Naive thymus-derived CD4-positive, alpha-beta T cell (primary cell): ENCODE data around the gene OR4E2. TPM values are rescaled to one million over a fixed set of nuclear protein-coding genes. Genes with fewer than 3 reads are reported as not detected.

Experiments
- ATAC-seq: fragments of 150-1000 bp; cut with Tn5 transposase; 2 replicates; pipeline ENCODE4 v1.10.0; 2021; ENCODE audit warnings: mild to moderate bottlenecking, moderate library complexity
- CTCF ChIA-PET: fragments of 350-600 bp; sonication (Branson Sonifier 250); formaldehyde crosslinking; loops from one replicate; lab custom pipeline; 2021; ENCODE audit warnings: antibody characterized with exemption; lab: Charles Lee
- POLR2A ChIA-PET: fragments of 350-600 bp; sonication (Branson Sonifier 250); formaldehyde crosslinking; loops from one replicate; lab custom pipeline; 2021; ENCODE audit warnings: antibody characterized with exemption, inconsistent platforms; lab: Charles Lee
- DNase-seq, 9 donors: peaks; one replicate each; pipeline versions ENCODE4 v3.0.0 to v3.0.0-alpha.2; 2020 to 2022; ENCODE audit warnings: mixed read lengths in 1 of 9
- H3K27ac ChIP-seq: one replicate; pipeline ENCODE4 v1.7.0; 2013; ENCODE audit warnings: mild to moderate bottlenecking, low read depth, low read length, moderate library complexity
- H3K27me3 ChIP-seq, 2 donors: one replicate each; pipeline ENCODE4 v1.7.0; 2013; ENCODE audit warnings: low read length in 2 of 2, mild to moderate bottlenecking in 2 of 2, moderate library complexity in 2 of 2; ENCODE audit not compliant: control insufficient read depth in 2 of 2, insufficient read depth in 2 of 2
- H3K36me3 ChIP-seq, 3 experiments: 1 replicate in 2 of 3; 2 replicates in 1 of 3; pipeline ENCODE4 v1.7.0; 2013; ENCODE audit warnings: low read length in 3 of 3, mild to moderate bottlenecking in 3 of 3, moderate library complexity in 1 of 3; ENCODE audit not compliant: insufficient read depth in 3 of 3, control insufficient read depth in 2 of 3
- H3K4me1 ChIP-seq, 2 donors: one replicate each; pipeline ENCODE4 v1.7.0; 2013; ENCODE audit warnings: low read length in 2 of 2, mild to moderate bottlenecking in 2 of 2, moderate library complexity in 1 of 2; ENCODE audit not compliant: control insufficient read depth in 2 of 2, insufficient read depth in 2 of 2
- H3K4me3 ChIP-seq: 2 replicates; pipeline ENCODE4 v1.7.0; 2013; ENCODE audit warnings: mild to moderate bottlenecking, low read length
- H3K9me3 ChIP-seq, 3 experiments: 1 replicate in 2 of 3; 2 replicates in 1 of 3; pipeline ENCODE4 v1.7.0; 2013; ENCODE audit warnings: low read length in 3 of 3; ENCODE audit not compliant: control insufficient read depth in 2 of 3
- H3K27ac Mint-ChIP-seq, 9 donors: one replicate each; pipeline ENCODE4 v1.8.0; 2020 to 2022; ENCODE audit warnings: mixed read lengths in 9 of 9, mild to moderate bottlenecking in 8 of 9, moderate library complexity in 5 of 9, inconsistent platforms in 2 of 9
- H3K27me3 Mint-ChIP-seq, 5 donors: one replicate each; pipeline ENCODE4 v1.8.0; 2021 to 2022; ENCODE audit warnings: mixed read lengths in 5 of 5, mild to moderate bottlenecking in 1 of 5
- H3K36me3 Mint-ChIP-seq, 5 donors: one replicate each; pipeline ENCODE4 v1.8.0; 2020 to 2022; ENCODE audit warnings: mixed read lengths in 5 of 5, mild to moderate bottlenecking in 3 of 5, inconsistent platforms in 1 of 5
- H3K4me1 Mint-ChIP-seq, 7 donors: one replicate each; pipeline ENCODE4 v1.8.0; 2020 to 2022; ENCODE audit warnings: mixed read lengths in 7 of 7, mild to moderate bottlenecking in 3 of 7, inconsistent platforms in 1 of 7
- H3K4me3 Mint-ChIP-seq, 10 donors: one replicate each; pipeline ENCODE4 v1.8.0; 2020 to 2022; ENCODE audit warnings: mild to moderate bottlenecking in 10 of 10, mixed read lengths in 10 of 10, moderate library complexity in 6 of 10, inconsistent platforms in 2 of 10
- H3K9me3 Mint-ChIP-seq, 11 donors: one replicate each; pipeline ENCODE4 v1.8.0; 2020 to 2022; ENCODE audit warnings: mixed read lengths in 11 of 11, mild to moderate bottlenecking in 4 of 11, inconsistent platforms in 1 of 11, moderate library complexity in 1 of 11
- intact Hi-C, 2 donors: fragments of 100-400 bp; cut with micrococcal nuclease; formaldehyde crosslinking; loops; one replicate each; pipeline ENCODE4 v1.15.1; 2023
- polyA plus RNA-seq, 2 donors: library from polyadenylated mRNA; unstranded; fragments of 300-500 nt; fragmentation: Illumina TruSeq; gene quantifications; one replicate each; pipeline ENCODE4 v1.2.3, GENCODE V29; 2021
- total RNA-seq, 6 experiments: library from RNA in 5 of 6; stranded (reverse) in 5 of 6; gene quantifications; 1 replicate in 5 of 6; 2 replicates in 1 of 6; pipeline ENCODE4 v1.2.3 and lab custom pipeline; 2021 to 2026

OR4E2 gene
- total and polyA plus RNA-seq, 7 experiments from 2014 or later, result not detected

GRCh38 chr14:21714318-21714929 is 60.8 kb downstream of the OR4E2 start:
- peak overlapping the region; percentile 23 for H3K27ac ChIP-seq
- no peak overlapping the region for H3K4me3 ChIP-seq
- Mint-ChIP-seq H3K4me1 (peaks cover 0 to 8% (median 5%) of the 10 kb centered on the region in 7 donors), H3K4me3 (peak overlapping the region; percentile 14 to 82 (median 58)), H3K27ac (peak overlapping the region in 8 of 9 donors; percentile 20 to 94 (median 82)), H3K27me3 (peaks cover 21 to 43% (median 30%) of the 10 kb centered on the region in 5 donors), H3K36me3 (no peaks in the 10 kb centered on the region), H3K9me3 (no peaks in the 10 kb centered on the region)
- H3K27me3 ChIP-seq, result peaks cover 0 to 3% of the 10 kb centered on the region in 2 donors
- no peaks in the 10 kb centered on the region for H3K9me3 ChIP-seq
- intact Hi-C loops, result loop anchor here in 1 of 2 donors (5.0 to 10.0 kb wide), 2 partner anchors 260 to 813 kb away; partner anchors contain the start of gene CHD8
- no peaks in the 10 kb centered on the region for H3K36me3 ChIP-seq
- no peaks in the 10 kb centered on the region for H3K4me1 ChIP-seq
- ChIA-PET POLR2A (interaction anchor here (1.8 kb wide), 1 partner anchor 9 kb away, joined by 5 read pairs; no protein-coding TSS in a partner anchor), CTCF (no interaction called here)
- DNase-seq, result peak in 2 of 9 donors; percentile 22 to 23
- peak; percentile 25 for ATAC-seq

Other genes with a start within 250 kb of the OR4E2 start
- gene CHD8, start 197.7 kb upstream of the OR4E2 start, total RNA-seq, result 100 to 1,000 TPM; 125 to 143 (median 133) TPM
- gene CHD8, start 197.7 kb upstream of the OR4E2 start, polyA plus RNA-seq, result 10 to 100 TPM; 39.3 to 50.4 TPM
- gene RAB2B, start 176.9 kb upstream of the OR4E2 start, total RNA-seq, result 10 to 100 TPM; 26.6 to 32.8 (median 30.5) TPM
- gene RAB2B, start 176.9 kb upstream of the OR4E2 start, polyA plus RNA-seq, result 1 to 10 TPM; 5.6 to 9.9 TPM
- 100 to 1,000 TPM in 1 of 5 experiments, 10 to 100 TPM in 4; 78.5 to 116 (median 86.5) TPM for gene TOX4, start 176.6 kb upstream of the OR4E2 start, total RNA-seq
- gene TOX4, start 176.6 kb upstream of the OR4E2 start, polyA plus RNA-seq, result 10 to 100 TPM; 70.5 to 98.3 TPM
- 100 to 1,000 TPM in 2 of 5 experiments, 10 to 100 TPM in 3; 43.6 to 108 (median 75.3) TPM for gene METTL3, start 142.5 kb upstream of the OR4E2 start, total RNA-seq
- gene METTL3, start 142.5 kb upstream of the OR4E2 start, polyA plus RNA-seq, result 10 to 100 TPM; 17.6 to 26.3 TPM
- gene SALL2, start 127.5 kb upstream of the OR4E2 start, total RNA-seq, result 1 to 10 TPM; 2.3 to 8.3 (median 3.9) TPM
- 1 to 10 TPM; 4.2 to 5.9 TPM for gene SALL2, start 127.5 kb upstream of the OR4E2 start, polyA plus RNA-seq
- not detected for gene OR10G3, start 73.8 kb upstream of the OR4E2 start, total RNA-seq
- gene OR10G3, start 73.8 kb upstream of the OR4E2 start, polyA plus RNA-seq, result not detected
- gene OR10G2, start 18.9 kb upstream of the OR4E2 start, total RNA-seq, result not detected
- gene OR10G2, start 18.9 kb upstream of the OR4E2 start, polyA plus RNA-seq, result under 1 TPM in 1 of 2 donors, not detected in 1; 0.28 TPM
- gene OR4E1, start 20.0 kb downstream of the OR4E2 start, total RNA-seq, result under 1 TPM in 4 of 5 experiments, not detected in 1; 0.07 to 0.19 (median 0.12) TPM
- gene OR4E1, start 20.0 kb downstream of the OR4E2 start, polyA plus RNA-seq, result not detected